Raji (cell line): ENCODE data around the gene DIRAS1.

Source experiments
- POLR2A ChIP-seq: IDR thresholded peaks from 2 replicates; pipeline ENCODE4 v1.6.1; 2011; ENCODE audit warnings: low read depth, low read length, control low read depth; ENCODE audit not compliant: insufficient read depth

Gene DIRAS1

GRCh38 chr19:2723747-2724146 lies 2.6 kb upstream of the DIRAS1 start:
- TF ChIP-seq POLR2A = no peak

- TF ChIP-seq POLR2A = no peak
Measured at GRCh38 chr19:2723345-2723715, 2.2 kb upstream of the DIRAS1 start.

GRCh38 chr19:2722541-2723344 lies 1.6 kb upstream of the DIRAS1 start:
- no peak for TF ChIP-seq POLR2A

GRCh38 chr19:2721570-2722540 lies 683 bp upstream of the DIRAS1 start:
- no peak for TF ChIP-seq POLR2A

GRCh38 chr19:2719920-2720776 lies 1.0 kb downstream of the DIRAS1 start:
- no peak for TF ChIP-seq POLR2A

GRCh38 chr19:2719232-2719735 lies 1.9 kb downstream of the DIRAS1 start:
- TF ChIP-seq POLR2A = no peak

GRCh38 chr19:2717638-2718541 lies 3.3 kb downstream of the DIRAS1 start:
- no peak for TF ChIP-seq POLR2A

GRCh38 chr19:2716722-2717637 lies 4.2 kb downstream of the DIRAS1 start:
- no peak for TF ChIP-seq POLR2A

- no peak for TF ChIP-seq POLR2A
Measured at GRCh38 chr19:2716275-2716650, 4.9 kb downstream of the DIRAS1 start.

GRCh38 chr19:2715470-2716274 lies 5.5 kb downstream of the DIRAS1 start:
- no peak for TF ChIP-seq POLR2A

GRCh38 chr19:2714531-2715269 lies 6.5 kb downstream of the DIRAS1 start:
- TF ChIP-seq POLR2A = no peak
